Raji (cell line): ENCODE measurements around the gene RNF44.

Source experiments
- POLR2A ChIP-seq: IDR thresholded peaks from 2 replicates; pipeline ENCODE4 v1.6.1; 2011; ENCODE audit warnings: low read depth, low read length, control low read depth; ENCODE audit not compliant: insufficient read depth

The RNF44 gene

GRCh38 chr5:176532795-176533194 is 4.4 kb downstream of the RNF44 start:
- TF ChIP-seq POLR2A, result no peak

- no peak for TF ChIP-seq POLR2A
These were observed 5.2 kb downstream of the RNF44 start for GRCh38 chr5:176531902-176532493.

- TF ChIP-seq POLR2A, result no peak
These were observed 6.0 kb downstream of the RNF44 start for GRCh38 chr5:176530983-176531901.

GRCh38 chr5:176530393-176530982 is 6.7 kb downstream of the RNF44 start:
- no peak for TF ChIP-seq POLR2A

GRCh38 chr5:176529741-176530141 is 7.5 kb downstream of the RNF44 start:
- TF ChIP-seq POLR2A, result no peak

GRCh38 chr5:176529116-176529740 is 8.0 kb downstream of the RNF44 start:
- TF ChIP-seq POLR2A, result no peak

- no peak for TF ChIP-seq POLR2A
These were observed 8.5 kb downstream of the RNF44 start for GRCh38 chr5:176528761-176529115.

- TF ChIP-seq POLR2A, result no peak
These were observed 8.9 kb downstream of the RNF44 start for GRCh38 chr5:176528301-176528700.

- no peak for TF ChIP-seq POLR2A
These were observed 9.7 kb downstream of the RNF44 start for GRCh38 chr5:176527246-176528222.

- no peak for TF ChIP-seq POLR2A
These were observed 10.7 kb downstream of the RNF44 start for GRCh38 chr5:176526462-176526861.

- TF ChIP-seq POLR2A, result no peak
These were observed 11.5 kb downstream of the RNF44 start for GRCh38 chr5:176525677-176526076.

- no peak for TF ChIP-seq POLR2A
These were observed 12.2 kb downstream of the RNF44 start for GRCh38 chr5:176524987-176525386.

GRCh38 chr5:176524138-176524537 is 13.1 kb downstream of the RNF44 start:
- TF ChIP-seq POLR2A, result no peak

- TF ChIP-seq POLR2A, result no peak
These were observed 15.4 kb downstream of the RNF44 start for GRCh38 chr5:176521699-176522263.
